Measurements from ENCODE around the gene QRFP. TPM values are rescaled to one million over a fixed set of nuclear protein-coding genes. Genes with fewer than 3 reads are reported as not detected.

The QRFP gene
- total RNA-seq, 4 donors from 2014 or later, result not detected

DNA sequence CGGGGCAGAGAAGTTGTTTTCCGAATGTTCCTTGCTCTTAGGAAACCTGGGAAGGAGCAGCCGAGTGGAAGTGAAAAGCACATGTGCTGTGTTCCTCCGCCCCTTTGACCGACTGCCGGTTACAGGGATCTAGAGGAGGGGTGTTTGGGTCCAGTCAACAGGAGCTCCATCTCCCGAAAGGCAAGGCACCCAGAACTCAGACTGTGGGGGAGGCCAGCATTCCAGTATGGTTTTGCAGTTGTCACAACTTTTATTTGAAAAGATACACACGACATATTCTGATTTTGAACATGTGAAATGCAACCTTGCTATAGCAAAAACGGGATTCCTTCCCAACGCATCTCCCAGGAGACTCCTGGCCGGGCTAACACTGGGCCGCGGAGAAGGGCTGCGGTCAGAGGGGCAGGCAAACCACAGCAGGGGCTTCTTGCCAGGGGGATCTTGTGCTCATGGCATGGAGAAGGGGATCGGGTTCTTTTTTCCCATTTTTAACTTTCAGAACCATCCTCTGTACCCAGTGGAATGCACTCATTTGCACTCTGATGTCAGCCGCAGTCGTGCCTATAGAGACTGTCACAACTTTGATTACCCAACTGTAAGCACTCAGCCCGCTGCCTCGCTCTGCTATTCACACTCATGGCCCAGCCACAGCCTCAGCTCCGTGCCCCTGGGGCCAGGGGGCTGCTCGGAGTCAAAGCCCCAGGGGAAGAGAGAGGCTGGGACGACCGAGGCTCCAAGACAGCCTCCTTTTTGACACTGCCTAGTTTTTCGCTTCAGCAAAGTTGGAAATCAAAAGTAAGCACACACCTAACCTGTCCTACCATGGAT, 3.9 kb downstream of the QRFP start:
- DNase-seq, result no peak
- no peaks in the 10 kb centered on the region for H3K36me3 ChIP-seq
- H3K4me3 ChIP-seq, result no peak overlapping the region
- intact Hi-C loops (cut with DNase I; ENCODE audit: low total_unique reads), result no loop called here
- H3K9me3 ChIP-seq, result no peaks in the 10 kb centered on the region
- H3K27me3 ChIP-seq, result no peaks in the 10 kb centered on the region
- TF ChIP-seq, protein P1, sequence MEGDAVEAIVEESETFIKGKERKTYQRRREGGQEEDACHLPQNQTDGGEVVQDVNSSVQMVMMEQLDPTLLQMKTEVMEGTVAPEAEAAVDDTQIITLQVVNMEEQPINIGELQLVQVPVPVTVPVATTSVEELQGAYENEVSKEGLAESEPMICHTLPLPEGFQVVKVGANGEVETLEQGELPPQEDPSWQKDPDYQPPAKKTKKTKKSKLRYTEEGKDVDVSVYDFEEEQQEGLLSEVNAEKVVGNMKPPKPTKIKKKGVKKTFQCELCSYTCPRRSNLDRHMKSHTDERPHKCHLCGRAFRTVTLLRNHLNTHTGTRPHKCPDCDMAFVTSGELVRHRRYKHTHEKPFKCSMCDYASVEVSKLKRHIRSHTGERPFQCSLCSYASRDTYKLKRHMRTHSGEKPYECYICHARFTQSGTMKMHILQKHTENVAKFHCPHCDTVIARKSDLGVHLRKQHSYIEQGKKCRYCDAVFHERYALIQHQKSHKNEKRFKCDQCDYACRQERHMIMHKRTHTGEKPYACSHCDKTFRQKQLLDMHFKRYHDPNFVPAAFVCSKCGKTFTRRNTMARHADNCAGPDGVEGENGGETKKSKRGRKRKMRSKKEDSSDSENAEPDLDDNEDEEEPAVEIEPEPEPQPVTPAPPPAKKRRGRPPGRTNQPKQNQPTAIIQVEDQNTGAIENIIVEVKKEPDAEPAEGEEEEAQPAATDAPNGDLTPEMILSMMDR (IDR thresholded peaks at IDR 0.05), result no peak
- TF ChIP-seq POLR2A (IDR thresholded peaks at IDR 0.05), result no peak
- H3K4me1 ChIP-seq, result no peaks in the 10 kb centered on the region
- no peak overlapping the region for H3K27ac ChIP-seq

DNA sequence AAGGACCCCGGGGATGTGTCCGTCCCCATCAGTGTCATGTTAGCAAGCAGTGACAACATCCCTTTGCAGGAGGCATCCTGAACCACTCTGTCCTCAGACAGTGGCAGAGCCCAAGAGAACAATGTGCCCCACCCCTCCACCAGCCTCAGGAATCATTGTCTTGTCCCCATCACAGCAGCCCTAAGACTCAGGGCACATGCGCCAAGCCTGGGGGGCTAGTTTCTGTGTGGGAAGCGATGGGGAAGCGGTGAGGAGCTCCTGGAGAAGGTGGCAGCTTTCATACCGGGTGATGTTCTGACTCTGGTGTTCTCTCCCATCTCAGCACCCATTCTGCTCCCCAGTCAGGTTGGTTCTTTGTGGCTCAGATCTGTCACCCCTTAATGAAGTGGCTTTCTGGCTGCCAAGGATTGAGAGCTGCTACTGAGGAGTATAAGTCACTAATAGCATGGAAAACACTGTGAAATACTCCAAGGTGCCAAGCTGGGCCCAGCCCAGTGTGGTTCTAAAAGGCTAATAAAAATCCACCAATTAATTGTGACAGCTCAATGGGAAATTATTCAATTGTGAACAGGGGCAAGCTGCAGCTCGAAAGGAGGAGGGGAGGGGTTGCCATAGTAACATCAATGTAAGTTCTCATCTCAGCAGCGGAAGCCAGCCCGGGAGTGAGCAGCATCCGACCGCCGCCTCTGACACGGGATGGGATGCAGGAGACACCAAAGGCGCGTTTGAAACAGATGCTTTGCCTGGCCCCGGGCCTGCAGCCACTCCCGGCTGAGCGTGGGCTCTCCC, 4.7 kb downstream of the QRFP start:
- DNase-seq, result no peak
- no peaks in the 10 kb centered on the region for H3K36me3 ChIP-seq
- no peak overlapping the region for H3K4me3 ChIP-seq
- no peaks in the 10 kb centered on the region for H3K9me3 ChIP-seq
- H3K27me3 ChIP-seq, result no peaks in the 10 kb centered on the region
- H3K27ac ChIP-seq, result no peak overlapping the region
- TF ChIP-seq POLR2A (IDR thresholded peaks at IDR 0.05), result no peak
- TF ChIP-seq, protein P1 (IDR thresholded peaks at IDR 0.05), result no peak
- intact Hi-C loops (cut with DNase I; ENCODE audit: low total_unique reads), result no loop called here
- H3K4me1 ChIP-seq, result no peaks in the 10 kb centered on the region

DNA sequence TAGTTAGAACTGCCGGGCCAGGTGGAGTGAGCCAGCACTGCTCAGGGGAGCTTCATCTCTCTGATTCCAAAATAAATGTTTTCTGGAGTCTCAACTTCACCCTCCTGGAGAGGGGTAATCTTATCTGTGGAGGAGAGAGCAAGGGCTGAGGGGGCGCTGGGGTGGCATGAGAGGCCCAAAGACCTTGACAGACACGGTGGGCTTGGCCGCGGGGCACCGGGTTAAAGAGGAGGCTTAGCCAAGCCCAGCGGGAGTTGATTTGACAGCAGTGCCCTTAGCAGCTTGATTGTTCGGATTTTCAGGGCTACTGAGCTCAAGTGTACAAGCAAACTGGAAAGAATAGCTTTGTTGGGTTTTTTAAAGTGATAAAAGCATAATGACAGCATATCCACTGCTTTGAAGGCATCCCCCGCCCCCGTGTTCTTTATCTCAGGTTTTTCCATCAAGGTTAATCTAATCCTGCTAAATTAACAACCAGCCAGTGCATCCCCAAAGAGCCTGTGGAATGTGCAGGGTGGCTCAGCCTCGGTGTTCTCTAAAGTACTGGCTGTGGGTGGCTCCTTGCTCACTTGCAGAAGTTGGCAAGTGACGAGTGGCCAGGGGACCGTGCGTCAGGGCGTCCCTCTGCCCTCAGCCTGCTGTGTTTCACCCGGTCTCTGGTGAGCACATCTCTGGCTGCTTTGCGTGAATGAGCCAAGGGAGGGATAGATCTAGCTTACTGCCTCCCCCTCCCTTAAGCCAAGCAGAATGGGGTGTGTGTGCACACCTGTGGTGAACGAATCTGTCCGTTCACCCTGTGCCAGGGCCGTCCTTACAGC, 5.5 kb downstream of the QRFP start:
- Histone ChIP-seq H3K9me3 (no peaks in the 10 kb centered on the region), H3K27ac (no peak overlapping the region), H3K4me3 (no peak overlapping the region), H3K4me1 (no peaks in the 10 kb centered on the region), H3K36me3 (no peaks in the 10 kb centered on the region), H3K27me3 (no peaks in the 10 kb centered on the region)
- no peak for TF ChIP-seq POLR2A (IDR thresholded peaks at IDR 0.05)
- TF ChIP-seq, protein P1 (IDR thresholded peaks at IDR 0.05), result no peak
- no peak for DNase-seq
- intact Hi-C loops (cut with DNase I; ENCODE audit: low total_unique reads), result no loop called here

DNA sequence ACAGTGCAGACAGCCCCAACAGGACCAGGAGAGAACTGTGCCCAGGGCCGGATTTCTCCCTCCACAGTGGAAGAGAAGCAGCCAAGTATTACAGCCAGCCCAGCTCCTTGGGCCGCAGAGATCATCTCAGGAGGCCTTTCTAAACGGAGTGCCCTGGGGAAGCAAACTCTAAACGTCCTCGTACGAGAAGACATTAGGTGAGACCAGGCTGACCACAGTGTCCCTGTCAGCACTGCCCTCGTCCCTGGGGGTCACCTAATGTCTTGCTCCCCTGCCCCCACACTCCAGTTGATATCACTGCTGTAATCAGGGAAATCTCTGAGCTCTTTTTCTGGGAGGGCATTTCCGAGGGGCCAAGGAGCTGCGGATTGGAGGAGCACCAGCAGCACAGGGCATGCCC, 6.5 kb downstream of the QRFP start:
- TF ChIP-seq POLR2A (IDR thresholded peaks at IDR 0.05), result no peak
- TF ChIP-seq, protein P1 (IDR thresholded peaks at IDR 0.05), result no peak
- no peak for DNase-seq
- H3K27me3 ChIP-seq, result no peaks in the 10 kb centered on the region
- H3K9me3 ChIP-seq, result no peaks in the 10 kb centered on the region
- no peak overlapping the region for H3K27ac ChIP-seq
- no peaks in the 10 kb centered on the region for H3K36me3 ChIP-seq
- no peaks in the 10 kb centered on the region for H3K4me1 ChIP-seq
- no peak overlapping the region for H3K4me3 ChIP-seq
- intact Hi-C loops (cut with DNase I; ENCODE audit: low total_unique reads), result no loop called here
